ENCODE data around the gene DNAAF9. TPM values are rescaled to one million over a fixed set of nuclear protein-coding genes. Genes with fewer than 3 reads are reported as not detected.
A peak's percentile ranks its signal among the peaks of the same experiment; 100 is the strongest.

DNAAF9 gene
- total RNA-seq, 1 experiment from 2014 or later, result 4.6 TPM

DNA sequence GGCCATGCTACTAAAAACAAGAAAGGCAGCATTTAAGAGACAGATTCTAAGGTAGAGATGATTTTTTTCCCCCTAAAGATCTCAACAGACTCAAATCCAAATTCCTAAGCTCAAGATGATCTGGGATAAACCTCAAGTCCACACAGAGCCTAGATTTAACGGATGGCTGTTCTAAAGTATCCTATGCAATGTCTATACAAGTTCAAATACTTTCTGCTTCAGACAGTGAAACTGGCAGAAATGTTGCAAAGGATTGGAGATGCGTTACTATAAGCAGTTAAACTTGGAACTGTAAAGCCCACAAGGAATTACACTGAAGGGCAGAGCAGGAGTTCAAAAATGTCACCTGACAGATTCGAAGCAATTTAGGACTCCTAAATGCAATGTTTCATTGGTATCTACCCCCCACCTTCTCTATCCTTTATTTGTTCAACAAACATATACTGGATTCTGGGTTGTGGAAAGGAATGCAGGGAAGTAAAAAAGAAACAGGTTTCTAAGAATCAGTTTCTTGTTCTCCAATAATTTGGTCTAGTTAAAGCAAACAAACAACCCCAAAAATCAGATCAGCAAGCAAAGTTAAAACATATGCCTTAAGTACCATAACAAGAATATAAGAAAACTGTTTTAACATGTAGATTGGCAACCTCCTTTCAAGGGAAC, 1.6 kb downstream of the DNAAF9 start:
- ChIA-PET RAD21 (ENCODE audit: low non-redundant PET in 1 of 2, low total read pairs in 2 of 2, uncharacterized antibody in 2 of 2, unreplicated experiment in 2 of 2) (interaction anchor here in 1 of 2 experiments (0.6 kb wide), 1 partner anchor 88 kb away, joined by 3 read pairs; no protein-coding TSS in a partner anchor), POLR2A (no interaction called here), CTCF (interaction anchor here (0.9 kb wide), 1 partner anchor 157 kb away, joined by 3 read pairs; no protein-coding TSS in a partner anchor)
- TSS peak; percentile 47 for BruUV-seq (replicated peaks)
- Histone ChIP-seq H3K9me3 (ENCODE audit: control insufficient read depth in 1 of 2, insufficient read depth in 1 of 2, low read depth in 1 of 2, low read length in 2 of 2) (no peaks in the 10 kb centered on the region), H3K27me3 (ENCODE audit: insufficient read depth, low read length) (no peaks in the 10 kb centered on the region), H3K27ac (ENCODE audit: low read depth, low read length) (no peak overlapping the region), H2AFZ (ENCODE audit: low read depth, low read length, poor library complexity, severe bottlenecking) (no peak overlapping the region), H3K36me3 (ENCODE audit: control insufficient read depth in 1 of 2, insufficient read depth in 2 of 2, low read length in 2 of 2) (no peaks in the 10 kb centered on the region), H3K9ac (ENCODE audit: low read length) (no peak overlapping the region), H3K9me2 (ENCODE audit: insufficient read depth) (no peaks in the 10 kb centered on the region), H4K20me1 (ENCODE audit: insufficient read depth) (no peaks in the 10 kb centered on the region), H3K79me2 (ENCODE audit: insufficient read depth, low read length) (peaks cover 17% of the 10 kb centered on the region), H3K4me3 (replicated peaks in 1 of 2; ENCODE audit: low read depth in 1 of 2, low read length in 2 of 2) (no peak overlapping the region), H3K4me2 (ENCODE audit: low read length) (peak overlapping the region; percentile 96; the same call in 1 of the 2 replicates), H3K4me1 (ENCODE audit: control insufficient read depth in 1 of 2, insufficient read depth in 2 of 2, low read length in 2 of 2) (peaks cover 5 to 20% of the 10 kb centered on the region in 2 experiments; a peak in 3 of 4 replicates)
- ATAC-seq (no peak), DNase-seq (ENCODE audit: low read depth, low spot score) (no peak)
- TF ChIP-seq EZH2 (IDR thresholded peaks at IDR 0.05), result no peak
- TF ChIP-seq ZFX (IDR thresholded peaks at IDR 0.05), result no peak
- TF ChIP-seq FOSL1 (IDR thresholded peaks at IDR 0.05; ENCODE audit: low read depth), result no peak
- no peak for TF ChIP-seq RAD21 (IDR thresholded peaks at IDR 0.05; ENCODE audit: low read depth)
- TF ChIP-seq SP1 (IDR thresholded peaks at IDR 0.05; ENCODE audit: low read depth), result no peak
- no peak for TF ChIP-seq CBX3 (IDR thresholded peaks at IDR 0.05; ENCODE audit: low read depth)
- no peak for TF ChIP-seq POLR2AphosphoS5 (IDR thresholded peaks at IDR 0.05; ENCODE audit: low read depth, low read length)
- no peak for TF ChIP-seq TCF7L2 (IDR thresholded peaks at IDR 0.05; ENCODE audit: borderline replicate concordance, extremely low read depth, insufficient read depth, insufficient read length)
- intact Hi-C loops (cut with micrococcal nuclease), result no loop called here

DNA sequence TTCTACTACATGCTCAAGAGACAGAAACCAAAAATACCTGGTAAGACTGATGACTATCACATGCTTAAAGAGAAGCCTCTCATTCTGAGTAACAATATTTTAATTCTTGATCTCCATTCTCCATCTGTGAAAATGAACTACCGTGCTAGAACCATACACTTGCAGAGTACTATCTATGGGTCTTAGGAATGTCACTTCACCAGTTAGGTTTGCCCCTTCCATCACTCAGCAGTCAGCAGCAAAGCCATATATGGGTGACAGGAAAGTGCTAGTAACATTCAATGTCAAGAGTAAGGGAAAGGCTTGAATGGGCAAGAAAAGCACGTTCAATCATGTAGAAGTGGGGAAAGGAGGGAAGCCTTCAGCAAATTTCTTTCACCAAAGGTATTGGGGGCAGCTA, 2.3 kb downstream of the DNAAF9 start:
- H3K4me2 ChIP-seq (ENCODE audit: low read length), result no peak overlapping the region
- no peak for TF ChIP-seq SP1 (IDR thresholded peaks at IDR 0.05; ENCODE audit: low read depth)
- TF ChIP-seq, protein P1, sequence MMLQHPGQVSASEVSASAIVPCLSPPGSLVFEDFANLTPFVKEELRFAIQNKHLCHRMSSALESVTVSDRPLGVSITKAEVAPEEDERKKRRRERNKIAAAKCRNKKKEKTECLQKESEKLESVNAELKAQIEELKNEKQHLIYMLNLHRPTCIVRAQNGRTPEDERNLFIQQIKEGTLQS (IDR thresholded peaks at IDR 0.05), result no peak
- TF ChIP-seq POLR2AphosphoS5 (IDR thresholded peaks at IDR 0.05; ENCODE audit: low read depth, low read length), result no peak
- no peak for TF ChIP-seq SRF (IDR thresholded peaks at IDR 0.05; ENCODE audit: low read depth)
- TF ChIP-seq, protein P2, sequence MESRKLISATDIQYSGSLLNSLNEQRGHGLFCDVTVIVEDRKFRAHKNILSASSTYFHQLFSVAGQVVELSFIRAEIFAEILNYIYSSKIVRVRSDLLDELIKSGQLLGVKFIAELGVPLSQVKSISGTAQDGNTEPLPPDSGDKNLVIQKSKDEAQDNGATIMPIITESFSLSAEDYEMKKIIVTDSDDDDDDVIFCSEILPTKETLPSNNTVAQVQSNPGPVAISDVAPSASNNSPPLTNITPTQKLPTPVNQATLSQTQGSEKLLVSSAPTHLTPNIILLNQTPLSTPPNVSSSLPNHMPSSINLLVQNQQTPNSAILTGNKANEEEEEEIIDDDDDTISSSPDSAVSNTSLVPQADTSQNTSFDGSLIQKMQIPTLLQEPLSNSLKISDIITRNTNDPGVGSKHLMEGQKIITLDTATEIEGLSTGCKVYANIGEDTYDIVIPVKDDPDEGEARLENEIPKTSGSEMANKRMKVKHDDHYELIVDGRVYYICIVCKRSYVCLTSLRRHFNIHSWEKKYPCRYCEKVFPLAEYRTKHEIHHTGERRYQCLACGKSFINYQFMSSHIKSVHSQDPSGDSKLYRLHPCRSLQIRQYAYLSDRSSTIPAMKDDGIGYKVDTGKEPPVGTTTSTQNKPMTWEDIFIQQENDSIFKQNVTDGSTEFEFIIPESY (IDR thresholded peaks at IDR 0.05; ENCODE audit: extremely low read depth, insufficient replicate concordance, low read length), result no peak
- TF ChIP-seq, protein P3, sequence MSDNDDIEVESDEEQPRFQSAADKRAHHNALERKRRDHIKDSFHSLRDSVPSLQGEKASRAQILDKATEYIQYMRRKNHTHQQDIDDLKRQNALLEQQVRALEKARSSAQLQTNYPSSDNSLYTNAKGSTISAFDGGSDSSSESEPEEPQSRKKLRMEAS (IDR thresholded peaks at IDR 0.05), result no peak
- TF ChIP-seq, protein P4, sequence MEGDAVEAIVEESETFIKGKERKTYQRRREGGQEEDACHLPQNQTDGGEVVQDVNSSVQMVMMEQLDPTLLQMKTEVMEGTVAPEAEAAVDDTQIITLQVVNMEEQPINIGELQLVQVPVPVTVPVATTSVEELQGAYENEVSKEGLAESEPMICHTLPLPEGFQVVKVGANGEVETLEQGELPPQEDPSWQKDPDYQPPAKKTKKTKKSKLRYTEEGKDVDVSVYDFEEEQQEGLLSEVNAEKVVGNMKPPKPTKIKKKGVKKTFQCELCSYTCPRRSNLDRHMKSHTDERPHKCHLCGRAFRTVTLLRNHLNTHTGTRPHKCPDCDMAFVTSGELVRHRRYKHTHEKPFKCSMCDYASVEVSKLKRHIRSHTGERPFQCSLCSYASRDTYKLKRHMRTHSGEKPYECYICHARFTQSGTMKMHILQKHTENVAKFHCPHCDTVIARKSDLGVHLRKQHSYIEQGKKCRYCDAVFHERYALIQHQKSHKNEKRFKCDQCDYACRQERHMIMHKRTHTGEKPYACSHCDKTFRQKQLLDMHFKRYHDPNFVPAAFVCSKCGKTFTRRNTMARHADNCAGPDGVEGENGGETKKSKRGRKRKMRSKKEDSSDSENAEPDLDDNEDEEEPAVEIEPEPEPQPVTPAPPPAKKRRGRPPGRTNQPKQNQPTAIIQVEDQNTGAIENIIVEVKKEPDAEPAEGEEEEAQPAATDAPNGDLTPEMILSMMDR (IDR thresholded peaks at IDR 0.05 in 2 of 3, conservative IDR thresholded peaks at IDR 0.05 in 1 of 3; ENCODE audit: borderline replicate concordance in 1 of 3, insufficient read depth in 1 of 3, low read depth in 2 of 3, low read length in 2 of 3), result no peak
- TF ChIP-seq CEBPB (IDR thresholded peaks at IDR 0.05; ENCODE audit: low read depth), result no peak
- no peak for TF ChIP-seq ELF1 (IDR thresholded peaks at IDR 0.05; ENCODE audit: borderline replicate concordance, low read depth)
- TF ChIP-seq ZNF274 (IDR thresholded peaks at IDR 0.05; ENCODE audit: low read depth, low read length), result no peak
- TF ChIP-seq CBX3 (IDR thresholded peaks at IDR 0.05; ENCODE audit: low read depth), result no peak

More for the DNA sequence above, 2.3 kb downstream of the DNAAF9 start:
- no peak overlapping the region for H3K9ac ChIP-seq (ENCODE audit: low read length)
- H3K4me1 ChIP-seq (ENCODE audit: control insufficient read depth in 1 of 2, insufficient read depth in 2 of 2, low read length in 2 of 2), result peaks cover 5 to 20% of the 10 kb centered on the region in 2 experiments; a peak in 3 of 4 replicates
- CTCF ChIA-PET, result interaction anchor here (0.9 kb wide), 1 partner anchor 157 kb away, joined by 3 read pairs; no protein-coding TSS in a partner anchor
- BruUV-seq (replicated peaks), result no TSS peak
- H3K27me3 ChIP-seq (ENCODE audit: insufficient read depth, low read length), result no peaks in the 10 kb centered on the region
- no peaks in the 10 kb centered on the region for H4K20me1 ChIP-seq (ENCODE audit: insufficient read depth)
- H3K9me3 ChIP-seq (ENCODE audit: control insufficient read depth in 1 of 2, insufficient read depth in 1 of 2, low read depth in 1 of 2, low read length in 2 of 2), result no peaks in the 10 kb centered on the region
- peaks cover 17% of the 10 kb centered on the region for H3K79me2 ChIP-seq (ENCODE audit: insufficient read depth, low read length)
- no peaks in the 10 kb centered on the region for H3K9me2 ChIP-seq (ENCODE audit: insufficient read depth)
- intact Hi-C loops (cut with micrococcal nuclease), result no loop called here
- no peak for DNase-seq (ENCODE audit: low read depth, low spot score)
- RAD21 ChIA-PET (ENCODE audit: low non-redundant PET in 1 of 2, low total read pairs in 2 of 2, uncharacterized antibody in 2 of 2, unreplicated experiment in 2 of 2), result no interaction called here
- H3K27ac ChIP-seq (ENCODE audit: low read depth, low read length), result no peak overlapping the region
- H3K36me3 ChIP-seq (ENCODE audit: control insufficient read depth in 1 of 2, insufficient read depth in 2 of 2, low read length in 2 of 2), result no peaks in the 10 kb centered on the region
- POLR2A ChIA-PET, result no interaction called here
- no peak for ATAC-seq
- no peak overlapping the region for H3K4me3 ChIP-seq (replicated peaks in 1 of 2; ENCODE audit: low read depth in 1 of 2, low read length in 2 of 2)
- no peak overlapping the region for H2AFZ ChIP-seq (ENCODE audit: low read depth, low read length, poor library complexity, severe bottlenecking)
